ENCODE measurements around the gene ADCY9.
"Not testable (repeated sequence)": the region's sequence is repeated elsewhere in the genome, so short reads cannot be mapped to it uniquely, and the experiment has no call there.

ADCY9 gene

DNA sequence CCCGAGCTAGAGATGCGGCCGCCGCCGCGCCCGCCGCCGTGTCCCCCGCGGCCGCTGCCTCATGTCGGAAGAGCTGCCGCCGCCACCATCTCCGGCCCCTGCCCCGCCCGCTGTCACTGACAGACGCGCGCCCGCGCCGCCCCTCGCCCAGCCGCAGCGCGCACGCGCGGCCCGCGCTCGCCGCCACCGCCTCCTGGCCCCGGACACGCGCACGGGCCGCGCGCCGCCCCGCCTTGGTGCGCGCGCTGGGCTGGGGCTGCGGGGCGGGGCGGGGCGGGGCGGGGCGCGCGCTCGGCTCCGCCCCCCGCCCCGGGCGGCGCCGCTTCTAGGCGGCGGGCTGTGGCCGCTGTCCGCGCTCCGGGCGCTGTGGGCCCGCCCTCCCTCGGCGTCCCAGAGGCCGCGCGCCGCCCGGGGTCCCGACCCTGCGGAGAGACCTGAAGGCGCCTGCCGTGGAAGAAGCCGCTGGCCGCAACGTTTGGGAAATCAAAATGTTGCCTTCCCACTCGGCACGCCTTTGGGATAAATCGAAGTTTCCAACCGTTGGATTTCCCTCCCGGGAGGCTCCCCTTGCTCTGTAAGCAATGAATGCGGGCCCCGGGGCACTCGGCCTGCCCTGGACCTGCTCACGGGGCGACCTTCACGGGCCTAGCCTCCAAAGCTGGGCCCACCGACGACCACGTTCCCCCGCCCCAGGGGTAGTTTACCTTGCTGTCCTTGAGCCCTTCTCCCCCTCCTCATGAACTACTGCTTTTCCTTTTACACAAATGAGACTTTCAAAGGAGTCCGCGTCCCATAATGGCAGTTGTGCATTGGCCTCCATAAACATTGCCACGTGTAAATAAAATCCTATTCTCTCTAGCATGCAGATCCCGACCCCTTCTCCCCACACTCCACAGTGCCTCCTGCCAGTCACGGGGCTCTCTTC is at the start of gene ADCY9:
TSS of gene ADCY9 (minus strand) at position 118 of the 925 bp plus-strand sequence. CDS start 1,000 bp downstream, outside the sequence.
- DNase-seq (ENCODE audit: low read depth in 2 of 2, low spot score in 1 of 2), result peak in 1 of 2 donors; percentile 50

GRCh38 chr16:4160658-4161430 is 44.6 kb upstream of the ADCY9 start:
- DNase-seq (ENCODE audit: low read depth in 2 of 2, low spot score in 1 of 2), result no peak

GRCh38 chr16:4159726-4160125 is 43.5 kb upstream of the ADCY9 start:
- DNase-seq (ENCODE audit: low read depth in 2 of 2, low spot score in 1 of 2), result no peak

GRCh38 chr16:4158143-4159093 is 42.2 kb upstream of the ADCY9 start:
- no peak for DNase-seq (ENCODE audit: low read depth in 2 of 2, low spot score in 1 of 2)

DNA sequence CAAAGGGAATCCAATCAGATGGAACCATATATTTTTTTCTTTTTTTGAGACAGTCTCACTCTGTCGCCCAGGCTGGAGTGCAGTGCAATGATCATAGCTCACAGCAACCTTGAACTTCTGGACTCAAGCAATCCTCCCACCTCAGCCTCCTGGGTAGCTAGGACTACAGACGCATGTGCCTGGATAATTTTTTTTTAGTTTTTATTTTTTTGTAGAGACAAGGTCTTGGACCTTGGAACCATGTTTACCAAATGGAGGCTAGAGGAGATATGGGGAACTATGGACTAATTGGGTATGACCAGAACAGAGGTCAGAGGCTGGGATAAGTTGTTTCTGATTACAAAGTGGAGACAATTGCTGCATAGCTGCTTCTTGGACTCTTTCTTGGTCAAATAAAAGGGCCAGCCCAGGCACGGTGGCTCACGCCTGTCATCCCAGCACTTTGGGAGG is 41.2 kb upstream of the ADCY9 start:
- DNase-seq (ENCODE audit: low read depth in 2 of 2, low spot score in 1 of 2), result no peak

- not testable (repeated sequence) for DNase-seq (ENCODE audit: low read depth in 2 of 2, low spot score in 1 of 2)
Measured at GRCh38 chr16:4156503-4156902, 40.3 kb upstream of the ADCY9 start.

DNA sequence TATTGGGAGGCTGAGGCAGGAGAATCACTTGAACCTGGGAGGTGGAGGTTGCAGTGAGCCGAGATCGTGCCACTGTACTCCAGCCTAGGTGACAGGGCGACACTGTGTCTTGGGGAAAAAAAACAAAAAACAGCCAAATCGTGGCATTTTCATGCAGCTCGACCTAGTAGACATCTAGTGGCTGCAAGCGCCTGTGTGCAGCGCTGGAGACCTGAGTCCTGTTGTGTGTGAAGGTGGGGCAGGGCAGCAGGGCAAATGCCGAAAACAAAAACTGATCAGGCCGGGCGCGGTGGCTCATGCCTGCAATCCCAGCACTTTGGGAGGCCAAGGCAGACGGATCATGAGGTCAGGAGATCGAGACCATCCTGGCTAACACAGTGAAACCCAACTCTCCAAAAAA is 37.1 kb upstream of the ADCY9 start:
- DNase-seq (ENCODE audit: low read depth in 2 of 2, low spot score in 1 of 2), result not testable (repeated sequence)

DNA sequence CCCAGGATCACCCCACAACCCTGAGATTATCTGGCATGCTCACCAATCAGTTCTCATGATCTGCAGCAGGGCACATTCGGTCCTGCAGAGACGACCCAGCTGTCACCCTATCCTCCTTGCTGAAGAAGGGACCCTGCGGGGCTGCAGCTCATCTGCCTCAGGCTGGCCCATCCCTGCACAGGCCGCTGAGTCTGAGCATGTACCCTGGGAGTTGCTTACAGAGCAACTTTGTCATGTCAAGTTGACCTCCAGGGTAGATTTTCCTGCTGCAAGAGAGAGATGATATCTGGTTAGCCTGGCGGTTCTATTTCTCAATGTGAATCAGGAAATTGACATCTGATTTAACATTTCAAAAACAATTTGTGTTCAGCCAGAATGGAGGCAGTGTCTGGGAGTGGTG is 36.0 kb upstream of the ADCY9 start:
- DNase-seq (ENCODE audit: low read depth in 2 of 2, low spot score in 1 of 2), result no peak

DNA sequence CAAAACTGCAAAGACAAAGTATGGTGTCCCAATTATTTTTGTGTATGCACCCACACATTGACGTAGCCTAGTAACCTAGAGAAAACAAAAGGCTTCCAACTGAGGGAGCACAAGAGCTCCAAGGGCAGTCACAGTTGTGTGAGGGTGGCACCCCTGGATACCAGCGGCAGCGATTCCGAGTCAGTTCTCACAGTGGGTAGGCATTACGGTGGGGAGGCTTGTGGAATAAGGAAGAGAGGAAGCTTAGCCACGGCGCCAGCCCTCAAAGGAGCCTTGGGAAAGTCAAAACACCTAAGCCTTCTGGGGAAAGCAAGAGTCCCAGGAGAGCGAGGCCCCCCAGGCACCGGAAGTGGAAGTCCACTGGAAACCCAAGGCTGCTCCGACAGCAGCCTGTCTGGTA is 31.0 kb upstream of the ADCY9 start:
- DNase-seq (ENCODE audit: low read depth in 2 of 2, low spot score in 1 of 2), result no peak

DNA sequence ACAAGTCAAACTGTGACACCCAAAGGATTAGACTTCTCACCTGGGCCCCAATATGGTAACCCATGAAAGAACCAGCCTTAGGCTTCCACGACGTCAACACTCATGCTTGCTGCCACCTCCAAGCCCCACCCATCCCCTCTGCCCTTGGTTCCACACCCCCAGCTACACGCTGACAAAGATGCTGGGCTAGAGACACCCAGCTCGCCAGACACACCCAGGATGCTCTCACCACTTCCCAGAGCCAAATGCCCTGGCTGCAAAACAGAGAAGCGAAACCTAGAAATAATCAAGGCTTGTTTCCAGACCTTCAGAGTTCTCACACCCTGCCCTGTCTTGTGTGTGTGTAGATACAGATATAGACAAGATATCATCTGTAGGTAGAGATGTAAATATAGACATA is 26.0 kb upstream of the ADCY9 start:
- peak in 1 of 2 donors; percentile 1 for DNase-seq (ENCODE audit: low read depth in 2 of 2, low spot score in 1 of 2)

GRCh38 chr16:4141604-4142003 is 25.4 kb upstream of the ADCY9 start:
- no peak for DNase-seq (ENCODE audit: low read depth in 2 of 2, low spot score in 1 of 2)

GRCh38 chr16:4140652-4141051 is 24.4 kb upstream of the ADCY9 start:
- no peak for DNase-seq (ENCODE audit: low read depth in 2 of 2, low spot score in 1 of 2)

DNA sequence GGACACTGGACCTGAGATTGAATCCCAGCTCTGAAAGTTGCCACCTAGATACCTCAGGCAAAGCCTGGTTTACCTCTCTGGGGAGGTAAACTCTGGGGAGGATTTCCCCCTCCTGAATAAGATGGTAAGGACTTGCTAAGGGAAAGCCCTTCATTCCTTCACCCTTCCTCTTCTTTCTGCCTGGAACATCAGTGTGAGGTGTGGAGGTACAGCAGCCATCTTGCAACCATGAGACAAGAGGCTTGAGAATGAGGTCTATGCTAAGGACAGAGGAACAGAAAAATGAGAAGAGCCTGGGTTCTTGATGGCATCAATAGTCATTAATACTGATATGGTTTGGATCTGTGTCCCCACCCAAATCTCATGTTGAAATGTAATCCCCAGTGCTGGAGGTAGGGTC is 23.7 kb upstream of the ADCY9 start:
- no peak for DNase-seq (ENCODE audit: low read depth in 2 of 2, low spot score in 1 of 2)

GRCh38 chr16:4138713-4139112 is 22.5 kb upstream of the ADCY9 start:
- no peak for DNase-seq (ENCODE audit: low read depth in 2 of 2, low spot score in 1 of 2)

- no peak for DNase-seq (ENCODE audit: low read depth in 2 of 2, low spot score in 1 of 2)
Measured at GRCh38 chr16:4137438-4137837, 21.2 kb upstream of the ADCY9 start.

GRCh38 chr16:4136229-4136813 is 20.1 kb upstream of the ADCY9 start:
- no peak for DNase-seq (ENCODE audit: low read depth in 2 of 2, low spot score in 1 of 2)

- no peak for DNase-seq (ENCODE audit: low read depth in 2 of 2, low spot score in 1 of 2)
Measured at GRCh38 chr16:4135537-4135936, 19.3 kb upstream of the ADCY9 start.

DNA sequence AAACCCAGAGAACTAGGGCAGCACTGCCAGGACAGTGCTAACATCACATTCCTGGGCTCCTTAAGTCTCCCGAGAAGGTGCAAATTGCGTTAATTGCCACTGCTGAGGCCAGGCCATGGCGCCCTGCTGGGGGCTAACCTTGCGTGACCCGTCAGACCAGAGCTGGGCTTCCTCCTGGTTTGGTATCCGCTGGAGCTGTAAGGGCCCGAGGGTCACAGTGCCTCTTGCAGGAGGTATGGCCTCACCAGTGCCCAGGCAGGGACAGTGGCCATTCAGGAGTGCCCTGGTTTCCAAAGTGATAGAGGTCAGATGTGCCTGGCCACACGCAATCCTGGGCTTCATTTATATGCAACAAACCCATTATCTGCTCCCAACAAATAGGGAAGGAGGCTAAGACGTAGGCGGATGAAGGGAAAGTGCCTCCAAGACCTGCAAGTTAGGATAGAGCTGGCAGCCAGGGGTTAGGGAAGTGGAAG is 17.7 kb upstream of the ADCY9 start:
- DNase-seq (ENCODE audit: low read depth in 2 of 2, low spot score in 1 of 2), result no peak

- no peak for DNase-seq (ENCODE audit: low read depth in 2 of 2, low spot score in 1 of 2)
Measured at GRCh38 chr16:4131621-4132020, 15.4 kb upstream of the ADCY9 start.

- DNase-seq (ENCODE audit: low read depth in 2 of 2, low spot score in 1 of 2), result no peak
Measured at GRCh38 chr16:4124535-4125294, 8.5 kb upstream of the ADCY9 start.
